Measurements from ENCODE around the gene TCF7L2.

DNA sequence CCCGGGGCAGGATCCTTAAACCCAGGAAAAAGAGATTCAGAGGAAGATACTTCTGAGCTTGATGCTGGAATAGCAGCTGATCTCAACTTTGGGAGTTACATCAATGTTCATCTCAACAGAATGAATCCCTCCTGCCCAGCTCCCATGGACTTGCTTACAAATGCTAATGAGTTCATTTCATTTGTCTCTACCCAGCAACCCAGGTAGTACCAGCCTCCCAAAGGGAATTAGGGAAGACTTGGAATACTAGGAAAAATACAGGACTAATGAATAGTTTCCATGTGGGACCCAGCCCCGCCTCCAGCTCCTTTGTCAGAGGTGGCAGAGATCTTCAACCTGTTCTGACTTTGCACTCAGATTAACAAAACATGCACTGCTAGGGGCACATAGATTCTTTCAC, 22.1 kb upstream of the TCF7L2 start:
- TF ChIP-seq POLR2AphosphoS5 (IDR thresholded peaks at IDR 0.05; ENCODE audit: low read depth, low read length) = no peak
- no peak for TF ChIP-seq POLR2A (IDR thresholded peaks at IDR 0.05; ENCODE audit: low read depth, low read length)

Measured in GM12892 (cell line).